ENCODE results near the gene SAMD9L.

The SAMD9L gene

GRCh38 chr7:93120592-93121549, 27.3 kb downstream of the SAMD9L start:
- TF ChIP-seq CTCF (IDR thresholded peaks at IDR 0.05), result no peak

- no peak for TF ChIP-seq CTCF (IDR thresholded peaks at IDR 0.05)
Observed at GRCh38 chr7:93119191-93119905, 28.8 kb downstream of the SAMD9L start.

GRCh38 chr7:93117852-93118530, 30.2 kb downstream of the SAMD9L start, which contains the start of gene SAMD9:
Gene SAMD9 (minus strand): TSS chr7:93117979. CDS start chr7:93106097, 11,882 bp downstream.
- no peak for TF ChIP-seq CTCF (IDR thresholded peaks at IDR 0.05)

- no peak for TF ChIP-seq CTCF (IDR thresholded peaks at IDR 0.05)
Observed at GRCh38 chr7:93117327-93117726, 30.9 kb downstream of the SAMD9L start.

- TF ChIP-seq CTCF (IDR thresholded peaks at IDR 0.05), result no peak
Observed at GRCh38 chr7:93115796-93116195, 32.4 kb downstream of the SAMD9L start.

GRCh38 chr7:93108003-93108402, 40.2 kb downstream of the SAMD9L start:
- TF ChIP-seq CTCF (IDR thresholded peaks at IDR 0.05), result no peak

- no peak for TF ChIP-seq CTCF (IDR thresholded peaks at IDR 0.05)
Observed at GRCh38 chr7:93097388-93097787, 50.8 kb downstream of the SAMD9L start.

Data from LNCAP (cell line).